ENCODE results near the gene CNTNAP5. TPM values are rescaled to one million over a fixed set of nuclear protein-coding genes. Genes with fewer than 3 reads are reported as not detected.

CNTNAP5 gene
- total and polyA plus RNA-seq, 12 donors = 0.04 TPM; not detected in 11

DNA sequence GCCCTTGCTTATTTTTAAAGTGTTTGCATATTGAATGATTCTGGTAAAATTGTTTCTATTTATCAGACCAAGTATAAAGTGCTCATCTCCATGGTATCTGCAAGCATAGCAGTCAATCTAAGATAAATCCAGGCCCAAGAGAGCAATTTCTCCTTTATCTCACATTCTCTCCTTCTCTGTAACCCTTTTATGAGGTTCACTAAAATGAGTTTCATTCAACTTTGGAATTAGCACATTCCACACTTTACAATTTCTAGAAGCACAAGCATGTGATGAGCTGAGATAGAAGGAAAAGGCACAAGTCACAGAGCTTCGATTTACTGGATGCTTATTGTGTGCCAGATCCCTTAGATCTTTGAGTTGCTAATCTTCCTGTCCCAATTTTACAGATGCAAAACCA lies 97.3 kb downstream of the CNTNAP5 start:
- 62 to 70% methylated on average over 1 of the region's 1 CpG for WGBS, 2 donors
- no peak overlapping the region for H3K4me3 ChIP-seq
- DNase-seq (no peak), ATAC-seq (no peak)
- H3K36me3 ChIP-seq = no peaks in the 10 kb centered on the region
- peaks cover 0 to 22% (median 0%) of the 10 kb centered on the region in 11 donors for H3K9me3 ChIP-seq
- intact Hi-C loops (cut with DNase I) = no loop called here
- no peaks in the 10 kb centered on the region for H3K4me1 ChIP-seq
- H3K27me3 ChIP-seq = peaks cover 0 to 8% (median 0%) of the 10 kb centered on the region in 7 donors
- TF ChIP-seq, protein P1, sequence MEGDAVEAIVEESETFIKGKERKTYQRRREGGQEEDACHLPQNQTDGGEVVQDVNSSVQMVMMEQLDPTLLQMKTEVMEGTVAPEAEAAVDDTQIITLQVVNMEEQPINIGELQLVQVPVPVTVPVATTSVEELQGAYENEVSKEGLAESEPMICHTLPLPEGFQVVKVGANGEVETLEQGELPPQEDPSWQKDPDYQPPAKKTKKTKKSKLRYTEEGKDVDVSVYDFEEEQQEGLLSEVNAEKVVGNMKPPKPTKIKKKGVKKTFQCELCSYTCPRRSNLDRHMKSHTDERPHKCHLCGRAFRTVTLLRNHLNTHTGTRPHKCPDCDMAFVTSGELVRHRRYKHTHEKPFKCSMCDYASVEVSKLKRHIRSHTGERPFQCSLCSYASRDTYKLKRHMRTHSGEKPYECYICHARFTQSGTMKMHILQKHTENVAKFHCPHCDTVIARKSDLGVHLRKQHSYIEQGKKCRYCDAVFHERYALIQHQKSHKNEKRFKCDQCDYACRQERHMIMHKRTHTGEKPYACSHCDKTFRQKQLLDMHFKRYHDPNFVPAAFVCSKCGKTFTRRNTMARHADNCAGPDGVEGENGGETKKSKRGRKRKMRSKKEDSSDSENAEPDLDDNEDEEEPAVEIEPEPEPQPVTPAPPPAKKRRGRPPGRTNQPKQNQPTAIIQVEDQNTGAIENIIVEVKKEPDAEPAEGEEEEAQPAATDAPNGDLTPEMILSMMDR (IDR thresholded peaks at IDR 0.05) = no peak
- H3K27ac ChIP-seq = no peak overlapping the region

DNA sequence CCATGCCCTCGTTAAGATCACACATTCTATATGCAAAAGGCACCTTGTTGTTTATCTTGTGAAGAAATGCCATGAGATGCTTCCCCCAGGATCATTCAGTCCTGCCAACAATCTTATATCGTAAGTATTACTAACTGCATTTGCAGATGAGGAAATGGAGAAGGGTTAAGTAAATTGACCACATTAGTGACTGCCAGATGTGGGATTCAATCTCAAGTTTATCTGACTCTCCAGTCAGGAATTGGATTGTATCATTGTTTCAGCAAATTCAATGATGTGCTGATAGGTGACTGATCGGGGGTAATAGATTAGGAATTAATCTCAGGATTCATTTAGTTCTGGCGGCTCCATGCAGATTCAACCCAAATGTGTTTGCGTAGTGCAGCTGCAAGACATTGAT lies 106.2 kb downstream of the CNTNAP5 start:
- no peak for ATAC-seq
- H3K27me3 ChIP-seq = no peaks in the 10 kb centered on the region
- H3K36me3 ChIP-seq = no peaks in the 10 kb centered on the region
- 72 to 74% methylated on average over 5 of the region's 5 CpGs for WGBS, 2 donors
- no peak for DNase-seq
- intact Hi-C loops (cut with DNase I) = no loop called here
- H3K4me1 ChIP-seq = no peaks in the 10 kb centered on the region
- TF ChIP-seq, protein P1 (IDR thresholded peaks at IDR 0.05) = no peak
- no peak overlapping the region for H3K4me3 ChIP-seq
- H3K27ac ChIP-seq = no peak overlapping the region
- peaks cover 0 to 7% (median 0%) of the 10 kb centered on the region in 11 donors for H3K9me3 ChIP-seq

DNA sequence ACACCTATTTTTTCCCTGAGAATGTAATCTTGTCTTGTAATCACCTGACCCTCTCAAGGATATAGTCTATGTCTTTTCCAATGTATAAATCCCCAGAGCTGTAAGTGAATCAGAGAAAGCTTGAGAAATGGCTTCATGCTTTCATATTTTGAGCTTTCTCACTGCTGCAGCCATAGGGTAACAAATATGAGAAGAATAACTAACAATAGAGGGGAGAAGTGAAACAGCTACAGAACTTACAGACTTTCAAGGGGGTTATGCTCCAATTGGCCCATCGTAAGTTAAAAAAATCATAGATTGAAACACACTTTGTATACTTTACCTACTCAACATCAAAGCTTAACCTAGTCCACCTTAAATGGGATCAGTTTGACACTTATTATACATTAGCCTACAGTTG lies 111.0 kb downstream of the CNTNAP5 start:
- no peak overlapping the region for H3K4me3 ChIP-seq
- intact Hi-C loops (cut with DNase I) = no loop called here
- ATAC-seq (no peak), DNase-seq (no peak)
- H3K4me1 ChIP-seq = no peaks in the 10 kb centered on the region
- WGBS, 2 donors = 89 to 93% methylated on average over 1 of the region's 1 CpG
- no peaks in the 10 kb centered on the region for H3K27me3 ChIP-seq
- H3K36me3 ChIP-seq = no peaks in the 10 kb centered on the region
- no peak overlapping the region for H3K27ac ChIP-seq
- TF ChIP-seq, protein P1 (IDR thresholded peaks at IDR 0.05) = no peak
- peaks cover 0 to 8% (median 0%) of the 10 kb centered on the region in 11 donors for H3K9me3 ChIP-seq

DNA sequence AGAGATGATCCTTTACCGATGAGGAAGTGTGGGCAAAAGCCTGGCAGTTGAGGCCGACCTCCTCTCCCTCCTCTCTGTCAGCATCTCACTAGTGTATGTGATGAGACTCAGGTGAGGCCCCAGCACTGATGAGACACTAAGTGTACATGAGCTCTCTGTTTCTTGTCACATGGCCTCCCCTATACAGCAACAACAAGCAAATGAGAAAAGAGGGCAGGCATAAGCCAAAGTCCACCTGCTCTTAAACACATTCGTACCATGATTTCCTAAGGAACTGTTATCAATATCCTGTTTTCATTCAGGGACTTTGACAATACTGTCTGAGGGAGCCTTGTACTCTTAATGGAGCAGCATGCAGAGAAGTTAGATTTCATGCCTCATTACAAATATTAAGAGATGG lies 113.0 kb downstream of the CNTNAP5 start:
- DNase-seq (no peak), ATAC-seq (no peak)
- TF ChIP-seq, protein P1 (IDR thresholded peaks at IDR 0.05) = no peak
- no peaks in the 10 kb centered on the region for H3K27me3 ChIP-seq
- H3K9me3 ChIP-seq = peaks cover 0 to 8% (median 0%) of the 10 kb centered on the region in 11 donors
- no peak overlapping the region for H3K27ac ChIP-seq
- intact Hi-C loops (cut with DNase I) = no loop called here
- no peaks in the 10 kb centered on the region for H3K36me3 ChIP-seq
- WGBS, 2 donors = 78 to 82% methylated on average over 3 of the region's 3 CpGs
- no peak overlapping the region for H3K4me3 ChIP-seq
- H3K4me1 ChIP-seq = no peaks in the 10 kb centered on the region

Data from heart right ventricle (tissue), 16 donors.